Activated CD8-positive, alpha-beta memory T cell treated with anti-CD3 and anti-CD28 coated beads, Interleukin-2, amount 50 U/mL, for 24 hours (primary cell): ENCODE data around the gene TAF11.
"Not testable (repeated sequence)": the region's sequence is repeated elsewhere in the genome, so short reads cannot be mapped to it uniquely, and the experiment has no call there.

Source experiments
- DNase-seq: peaks from one replicate; pipeline ENCODE4 v3.0.0-alpha.2; 2020; ENCODE audit errors: extremely low read depth

The TAF11 gene

DNA sequence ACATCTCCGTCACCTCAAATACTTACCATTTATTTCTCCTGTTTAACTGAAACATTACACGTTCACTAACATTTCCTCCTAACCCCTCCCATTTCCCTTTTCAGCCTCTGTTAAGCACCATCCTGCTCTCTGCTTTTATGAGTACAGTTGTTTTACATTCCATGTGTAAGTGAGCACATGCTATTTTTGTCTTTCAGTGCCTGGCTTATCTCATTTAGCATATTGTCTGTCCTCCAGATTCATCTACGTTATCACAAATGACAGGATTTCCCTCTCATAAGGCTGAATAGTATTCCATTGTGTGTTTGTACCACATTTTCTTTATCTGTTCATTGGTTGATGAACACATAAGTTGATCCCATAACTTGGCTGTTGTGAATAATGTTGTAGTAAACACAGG is 22.7 kb downstream of the TAF11 start:
- DNase-seq: no peak

GRCh38 chr6:34864007-34864406 is 23.8 kb downstream of the TAF11 start:
- DNase-seq: no peak

- no peak for DNase-seq
Measured at GRCh38 chr6:34860776-34861175, 27.1 kb downstream of the TAF11 start.

DNA sequence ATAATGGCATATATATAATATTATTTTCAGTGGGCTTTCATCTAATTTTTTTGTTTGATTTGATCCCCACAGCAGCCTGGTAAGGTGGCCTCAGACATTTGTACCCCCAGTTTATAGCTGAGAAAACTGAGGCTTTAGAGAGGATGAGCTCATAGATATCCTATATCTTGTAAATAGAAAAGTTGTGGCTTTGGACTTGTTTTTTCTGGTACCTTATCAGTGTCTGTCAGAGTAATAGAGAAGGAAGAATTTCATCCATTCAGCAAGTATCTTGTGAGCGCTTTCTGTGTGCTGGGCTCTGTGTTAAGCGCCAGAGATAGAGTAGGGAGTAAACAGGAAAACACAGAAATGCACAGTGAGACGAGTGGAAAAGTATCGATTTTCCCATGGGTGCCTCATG is 27.9 kb downstream of the TAF11 start:
- no peak for DNase-seq

DNA sequence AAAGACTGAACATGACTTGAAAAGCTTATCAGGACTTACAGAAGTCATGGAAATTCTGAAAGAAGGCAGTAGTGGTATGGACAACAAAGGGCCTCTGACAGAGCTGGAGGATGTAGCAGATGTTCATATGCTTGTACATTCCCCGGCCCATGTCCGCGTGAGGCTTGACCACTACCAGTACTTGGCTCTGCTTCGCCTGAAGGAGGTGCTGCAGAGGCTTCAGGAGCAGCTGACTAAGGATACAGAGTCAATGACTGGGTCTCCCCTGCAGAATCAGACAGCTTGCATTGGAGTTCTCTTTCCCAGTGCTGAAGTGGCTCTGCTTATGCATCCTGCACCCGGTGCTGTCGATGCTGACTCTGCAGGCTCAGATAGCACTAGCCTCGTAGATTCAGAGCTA is 29.2 kb downstream of the TAF11 start:
- no peak for DNase-seq

GRCh38 chr6:34855463-34855862 is 32.4 kb downstream of the TAF11 start:
- no peak for DNase-seq

DNA sequence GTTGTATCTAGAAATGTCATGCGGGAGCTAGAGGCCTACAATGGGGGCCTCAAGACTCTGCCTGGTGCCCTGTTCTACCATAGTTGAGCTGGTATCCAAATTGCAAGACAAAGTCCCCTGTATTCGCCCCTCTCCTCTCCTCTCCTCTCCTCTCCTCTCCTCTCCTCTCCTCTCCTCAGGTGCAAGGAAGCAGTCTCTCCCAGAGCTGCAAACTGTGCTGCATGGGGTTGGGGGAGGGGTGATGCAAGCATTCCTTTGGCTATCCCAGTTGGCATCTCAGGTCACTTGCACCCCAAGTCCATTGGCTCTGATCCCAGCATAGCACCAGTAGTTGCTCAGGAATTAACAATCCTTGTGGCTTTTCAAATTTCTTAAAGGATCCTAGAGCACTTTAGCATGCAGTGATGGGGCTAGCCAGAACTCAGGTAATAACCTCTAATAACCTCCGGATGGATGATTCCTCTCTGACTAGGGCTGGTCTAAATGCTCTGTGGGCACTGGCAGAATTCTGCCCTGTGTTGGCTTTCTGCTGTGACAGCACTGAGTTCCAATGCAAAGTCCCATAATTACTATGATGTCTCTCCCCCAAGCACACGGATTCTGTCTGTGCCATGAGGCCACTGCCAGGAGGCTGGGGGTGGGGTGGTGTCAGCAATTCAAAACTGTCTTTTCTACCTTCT is 35.3 kb downstream of the TAF11 start:
- DNase-seq: no peak

GRCh38 chr6:34851361-34851760 is 36.5 kb downstream of the TAF11 start:
- DNase-seq: no peak

- DNase-seq: not testable (repeated sequence)
Measured at GRCh38 chr6:34849066-34849465, 38.8 kb downstream of the TAF11 start.

DNA sequence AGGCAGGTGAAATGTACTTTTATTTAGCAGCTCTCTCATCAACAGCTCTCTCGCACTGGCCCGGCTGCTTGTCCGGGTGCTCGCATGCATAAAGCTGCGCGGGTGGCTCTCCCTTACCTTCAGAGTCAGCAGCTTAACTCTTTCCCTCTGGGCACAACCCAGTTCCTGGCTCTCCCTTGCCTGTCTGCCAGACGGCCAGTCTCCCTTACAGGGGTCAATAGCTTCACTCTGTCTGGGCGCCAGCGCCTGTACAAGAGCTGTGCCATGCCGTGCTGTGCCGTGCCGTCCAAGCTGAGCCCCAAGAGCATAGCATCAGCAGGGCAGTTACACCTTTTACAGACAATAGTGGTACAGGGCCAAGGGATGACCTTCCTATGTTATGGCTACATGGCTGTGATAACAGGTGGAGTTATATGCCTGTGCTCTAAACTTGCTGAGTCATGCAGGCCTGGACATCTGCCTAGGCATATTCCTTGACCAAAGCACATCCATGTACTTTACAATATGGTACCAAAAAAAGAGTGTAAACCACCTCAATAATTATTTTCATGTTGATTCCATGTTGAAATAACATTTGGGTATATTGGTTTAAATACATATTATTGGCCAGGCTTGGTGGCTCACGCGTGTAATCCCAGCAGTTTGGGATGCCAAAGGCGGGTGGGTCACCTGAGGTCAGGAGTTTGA is 48.0 kb downstream of the TAF11 start:
- no peak for DNase-seq

- DNase-seq: no peak
Measured at GRCh38 chr6:34837528-34837927, 50.3 kb downstream of the TAF11 start.

DNA sequence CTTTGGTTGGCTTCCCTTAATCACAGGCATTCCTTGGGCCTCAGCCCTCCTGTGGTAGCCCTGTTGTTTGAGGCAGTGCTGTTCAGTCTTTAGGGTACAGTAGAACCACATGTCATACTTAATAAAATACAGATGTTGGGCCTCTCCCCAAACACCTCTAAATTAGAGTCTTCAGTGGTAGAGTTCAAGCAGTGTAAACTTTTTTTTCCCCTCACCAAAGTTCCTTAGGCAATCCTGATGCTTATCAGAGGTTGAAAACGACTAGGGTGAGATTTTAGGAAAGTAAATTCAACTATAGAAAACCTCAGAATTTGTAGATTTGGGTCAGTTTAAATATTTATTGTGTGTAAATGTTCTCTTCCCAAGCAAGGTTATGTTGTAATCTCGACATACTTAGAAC is 51.4 kb downstream of the TAF11 start:
- DNase-seq: no peak

DNA sequence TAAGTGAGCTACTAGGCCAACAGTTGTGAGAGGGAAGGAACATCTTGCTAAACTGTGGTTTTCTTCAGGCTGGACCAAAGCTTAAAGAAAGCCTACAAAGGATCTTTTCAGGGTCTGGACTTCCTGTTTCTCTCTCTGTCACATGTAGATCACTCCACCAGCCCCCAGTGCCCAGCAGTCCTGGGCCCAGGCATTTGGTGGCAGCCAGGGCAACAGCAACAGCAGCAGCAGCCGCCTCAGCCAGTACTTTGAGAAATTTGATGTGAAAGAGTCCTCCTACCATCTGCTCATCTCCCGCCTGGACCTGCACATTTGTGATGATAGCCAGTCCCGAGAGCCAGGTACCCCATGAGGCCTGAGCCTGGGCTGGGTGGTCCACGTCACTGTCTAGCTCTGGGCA is 51.8 kb downstream of the TAF11 start:
- no peak for DNase-seq

GRCh38 chr6:34834789-34835518 is 52.9 kb downstream of the TAF11 start:
- DNase-seq: no peak

DNA sequence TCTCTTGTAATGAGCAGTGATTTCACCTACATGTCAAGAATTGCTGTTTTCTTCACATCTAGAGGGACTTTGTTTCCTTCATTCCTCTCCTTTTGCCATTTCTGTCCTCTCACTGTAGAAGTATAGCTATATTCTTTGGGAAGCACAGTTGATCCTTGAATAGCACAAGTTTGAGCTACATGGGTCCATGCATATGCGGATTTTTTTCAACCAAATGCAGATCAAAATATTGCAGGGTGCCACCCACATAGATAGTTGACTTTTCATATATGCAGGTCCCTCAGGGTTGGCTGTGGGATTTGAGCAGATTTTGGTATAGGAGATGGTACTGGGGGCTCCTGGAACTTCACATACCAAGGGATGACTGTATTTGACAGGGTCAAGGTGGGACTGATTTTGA is 54.9 kb downstream of the TAF11 start:
- no peak for DNase-seq

DNA sequence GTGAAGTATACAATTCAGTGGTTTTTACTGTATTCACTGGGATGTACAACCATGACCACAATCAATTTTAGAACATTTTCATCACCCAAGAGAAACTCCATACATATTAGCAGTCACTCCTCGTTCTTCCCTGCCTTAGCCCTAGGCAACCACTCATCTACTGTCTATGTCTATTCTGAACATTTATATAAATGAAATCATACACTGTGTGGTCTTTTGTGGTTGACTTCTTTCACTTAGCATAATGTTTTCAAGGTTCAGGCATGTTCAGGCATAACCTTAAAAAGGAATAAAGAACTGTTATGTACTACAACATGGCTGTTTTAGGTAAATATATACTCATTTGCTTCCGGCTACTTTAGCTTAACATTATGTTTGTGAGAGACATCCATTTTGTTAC is 58.7 kb downstream of the TAF11 start:
- no peak for DNase-seq
